Endodermal cell (in vitro differentiated cells): ENCODE data around the gene GLG1. TPM values are rescaled to one million over a fixed set of nuclear protein-coding genes. Genes with fewer than 3 reads are reported as not detected.
A peak's percentile ranks its signal among the peaks of the same experiment; 100 is the strongest.

ENCODE experiments used
- DNase-seq: peaks from one replicate; pipeline ENCODE4 v3.0.0-alpha.2; 2017
- H3K27ac ChIP-seq: 2 replicates; pipeline ENCODE4 v1.5.1; 2013; ENCODE audit warnings: mild to moderate bottlenecking, low read depth, low read length, moderate library complexity
- H3K27me3 ChIP-seq: 2 replicates; pipeline ENCODE4 v1.6.1; 2013; ENCODE audit warnings: mild to moderate bottlenecking, low read length, moderate library complexity; ENCODE audit not compliant: insufficient read depth, control insufficient read depth, poor library complexity, severe bottlenecking
- H3K36me3 ChIP-seq: 2 replicates; pipeline ENCODE4 v1.7.0; 2013; ENCODE audit warnings: mild to moderate bottlenecking, low read length, moderate library complexity; ENCODE audit not compliant: control insufficient read depth, insufficient read depth
- H3K4me1 ChIP-seq: one replicate; pipeline ENCODE4 v1.7.0; 2013; ENCODE audit warnings: low read length; ENCODE audit not compliant: control insufficient read depth, insufficient read depth
- H3K4me3 ChIP-seq: 2 replicates; pipeline ENCODE4 v1.5.1; 2013; ENCODE audit warnings: mild to moderate bottlenecking, low read length, moderate library complexity
- H3K9ac ChIP-seq: 2 replicates; pipeline ENCODE4 v1.6.1; 2013; ENCODE audit warnings: mild to moderate bottlenecking, low read length, moderate library complexity; ENCODE audit not compliant: poor library complexity, severe bottlenecking; ENCODE audit errors: extremely low read depth
- H3K9me3 ChIP-seq: 2 replicates; pipeline ENCODE4 v1.6.1; 2013; ENCODE audit warnings: mild to moderate bottlenecking, low read length, moderate library complexity; ENCODE audit not compliant: control insufficient read depth
- H3K27ac Mint-ChIP-seq: 2 replicates; pipeline ENCODE4 v1.8.0; 2020; ENCODE audit warnings: mixed read lengths
- H3K27me3 Mint-ChIP-seq: 2 replicates; pipeline ENCODE4 v1.8.0; 2021; ENCODE audit warnings: mild to moderate bottlenecking, mixed read lengths; ENCODE audit not compliant: insufficient read depth
- H3K36me3 Mint-ChIP-seq: 2 replicates; pipeline ENCODE4 v1.8.0; 2020; ENCODE audit warnings: low read depth, mixed read lengths
- H3K4me1 Mint-ChIP-seq: 2 replicates; pipeline ENCODE4 v1.8.0; 2020; ENCODE audit warnings: mixed read lengths
- H3K4me3 Mint-ChIP-seq: 2 replicates; pipeline ENCODE4 v1.8.0; 2020; ENCODE audit warnings: mild to moderate bottlenecking, moderate library complexity, mixed read lengths
- H3K9me3 Mint-ChIP-seq: 2 replicates; pipeline ENCODE4 v1.8.0; 2020; ENCODE audit warnings: mild to moderate bottlenecking, mixed read lengths
- WGBS, 2 experiments: methylation state at CpG; one replicate each; pipeline versions ENCODE4 v1.1.5 to v1.1.7; 2013; ENCODE audit warnings: missing lambda C conversion rate in 2 of 2, mixed read lengths in 1 of 2; ENCODE audit not compliant: insufficient coverage in 1 of 2, insufficient read length in 1 of 2; 5-methylcytosine and 5-hydroxymethylcytosine counted together
- total RNA-seq, 2 donors: library from RNA; stranded (reverse); fragmentation: NEBNext Ultra II Directional in 1 of 2; extraction: Animal tissue kit (Norgen Biotek cat#: 25700) in 1 of 2; gene quantifications; 2 replicates in 1 of 2; 3 replicates in 1 of 2; pipeline ENCODE4 v1.2.1, GENCODE V29; 2021
- TF ChIP-seq, protein P1 (sequence below): fragments of 200-600 bp; sonication (generic); conservative IDR thresholded peaks from 2 replicates; pipeline ENCODE4 v1.5.0; 2021; ENCODE audit warnings: antibody characterized with exemption, mild to moderate bottlenecking

GLG1 gene
- total RNA-seq, 2 donors from 2014 or later, result 120 to 136 TPM

DNA sequence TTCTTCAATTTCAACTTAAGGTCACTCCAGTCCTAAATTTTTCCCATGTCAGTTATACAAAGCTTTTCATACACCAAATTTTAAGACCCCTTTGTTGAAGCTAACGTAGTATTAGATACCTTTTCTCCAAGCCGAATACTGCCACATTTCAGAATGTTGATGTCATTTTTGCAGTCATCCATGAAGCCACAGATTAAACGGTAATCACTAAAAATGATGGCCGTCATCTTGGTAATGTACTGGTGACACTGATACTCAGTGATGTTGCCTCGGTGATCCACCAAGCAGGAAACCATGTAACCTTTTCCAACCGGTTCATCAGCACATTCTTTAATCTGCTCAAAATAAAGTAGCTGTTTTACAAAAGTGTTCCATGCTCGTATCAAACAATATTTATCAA lies 103.5 kb downstream of the GLG1 start:
- no peak overlapping the region for H3K4me3 Mint-ChIP-seq
- Histone ChIP-seq H3K9ac (no peak overlapping the region), H3K27ac (no peak overlapping the region), H3K27me3 (no peaks in the 10 kb centered on the region), H3K4me3 (no peak overlapping the region), H3K9me3 (peaks cover 7% of the 10 kb centered on the region), H3K36me3 (peaks cover 32% of the 10 kb centered on the region), H3K4me1 (peaks cover 2% of the 10 kb centered on the region)
- H3K4me1 Mint-ChIP-seq, result peaks cover 12% of the 10 kb centered on the region
- H3K27ac Mint-ChIP-seq, result no peak overlapping the region
- peaks cover 31% of the 10 kb centered on the region for H3K36me3 Mint-ChIP-seq
- no peak for DNase-seq
- H3K9me3 Mint-ChIP-seq, result no peaks in the 10 kb centered on the region
- TF ChIP-seq, protein P1, sequence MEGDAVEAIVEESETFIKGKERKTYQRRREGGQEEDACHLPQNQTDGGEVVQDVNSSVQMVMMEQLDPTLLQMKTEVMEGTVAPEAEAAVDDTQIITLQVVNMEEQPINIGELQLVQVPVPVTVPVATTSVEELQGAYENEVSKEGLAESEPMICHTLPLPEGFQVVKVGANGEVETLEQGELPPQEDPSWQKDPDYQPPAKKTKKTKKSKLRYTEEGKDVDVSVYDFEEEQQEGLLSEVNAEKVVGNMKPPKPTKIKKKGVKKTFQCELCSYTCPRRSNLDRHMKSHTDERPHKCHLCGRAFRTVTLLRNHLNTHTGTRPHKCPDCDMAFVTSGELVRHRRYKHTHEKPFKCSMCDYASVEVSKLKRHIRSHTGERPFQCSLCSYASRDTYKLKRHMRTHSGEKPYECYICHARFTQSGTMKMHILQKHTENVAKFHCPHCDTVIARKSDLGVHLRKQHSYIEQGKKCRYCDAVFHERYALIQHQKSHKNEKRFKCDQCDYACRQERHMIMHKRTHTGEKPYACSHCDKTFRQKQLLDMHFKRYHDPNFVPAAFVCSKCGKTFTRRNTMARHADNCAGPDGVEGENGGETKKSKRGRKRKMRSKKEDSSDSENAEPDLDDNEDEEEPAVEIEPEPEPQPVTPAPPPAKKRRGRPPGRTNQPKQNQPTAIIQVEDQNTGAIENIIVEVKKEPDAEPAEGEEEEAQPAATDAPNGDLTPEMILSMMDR, result no peak
- H3K27me3 Mint-ChIP-seq, result no peaks in the 10 kb centered on the region
- WGBS, 2 experiments, result 95 to 100% methylated on average over 5 to 7 of the region's 7 CpGs

DNA sequence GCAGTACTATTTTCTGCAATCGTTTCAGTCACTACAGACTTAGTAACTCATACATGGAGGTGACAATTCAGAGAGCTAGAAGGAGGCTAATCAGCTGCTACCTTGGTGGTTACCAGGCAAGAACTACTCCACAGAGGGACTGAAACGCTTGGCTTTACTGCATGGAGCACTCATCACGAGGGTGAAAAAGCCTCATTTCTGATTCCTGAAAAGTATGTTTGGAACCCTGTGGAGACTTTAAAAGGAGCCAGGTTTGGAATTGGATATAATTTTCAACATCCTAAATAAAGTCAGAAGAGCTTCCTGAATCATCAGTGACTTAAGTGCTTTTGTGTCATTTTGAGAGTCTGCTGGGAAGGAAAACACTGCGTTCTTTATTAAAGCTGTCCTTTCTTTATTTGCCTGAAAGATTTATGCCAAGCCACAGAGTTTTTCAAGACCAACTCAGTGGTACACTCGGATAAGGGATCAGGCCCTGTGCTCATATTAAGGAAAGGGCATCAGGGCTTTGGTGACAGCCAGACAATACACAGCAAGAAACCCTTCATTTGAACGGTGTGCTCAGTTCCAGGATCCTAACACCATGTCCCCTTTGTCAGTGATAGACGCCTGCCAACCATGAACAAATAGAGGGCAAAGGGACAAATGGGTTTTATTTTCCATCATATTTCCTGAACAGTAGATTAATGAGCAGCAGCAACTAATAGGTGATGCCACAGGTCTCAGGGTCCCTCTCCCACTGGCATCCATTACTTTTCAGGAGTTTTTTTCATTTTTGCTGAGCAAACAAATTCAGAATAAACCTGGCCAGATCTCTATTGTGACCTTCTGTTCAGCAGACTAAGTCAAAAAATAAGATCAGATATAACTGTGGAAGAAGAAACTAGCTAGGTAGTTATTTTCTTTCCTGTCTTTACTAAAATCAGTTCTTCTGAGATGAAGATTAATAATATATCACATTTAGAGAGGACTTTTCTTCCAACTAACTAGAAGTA lies 105.1 kb downstream of the GLG1 start:
- no peaks in the 10 kb centered on the region for H3K27me3 ChIP-seq
- TF ChIP-seq, protein P1, result no peak
- H3K36me3 Mint-ChIP-seq, result peaks cover 23% of the 10 kb centered on the region
- peaks cover 33% of the 10 kb centered on the region for H3K36me3 ChIP-seq
- no peak for DNase-seq
- H3K27ac ChIP-seq, result peak overlapping the region; percentile 44
- no peak overlapping the region for H3K4me3 Mint-ChIP-seq
- H3K9ac ChIP-seq, result no peak overlapping the region
- H3K27me3 Mint-ChIP-seq, result no peaks in the 10 kb centered on the region
- peaks cover 6% of the 10 kb centered on the region for H3K4me1 Mint-ChIP-seq
- H3K9me3 ChIP-seq, result peaks cover 4% of the 10 kb centered on the region
- H3K27ac Mint-ChIP-seq, result peak overlapping the region; percentile 35
- no peaks in the 10 kb centered on the region for H3K9me3 Mint-ChIP-seq
- WGBS, 2 experiments, result 82 to 93% methylated on average over 6 to 7 of the region's 7 CpGs
- H3K4me1 ChIP-seq, result no peaks in the 10 kb centered on the region
- no peak overlapping the region for H3K4me3 ChIP-seq

DNA sequence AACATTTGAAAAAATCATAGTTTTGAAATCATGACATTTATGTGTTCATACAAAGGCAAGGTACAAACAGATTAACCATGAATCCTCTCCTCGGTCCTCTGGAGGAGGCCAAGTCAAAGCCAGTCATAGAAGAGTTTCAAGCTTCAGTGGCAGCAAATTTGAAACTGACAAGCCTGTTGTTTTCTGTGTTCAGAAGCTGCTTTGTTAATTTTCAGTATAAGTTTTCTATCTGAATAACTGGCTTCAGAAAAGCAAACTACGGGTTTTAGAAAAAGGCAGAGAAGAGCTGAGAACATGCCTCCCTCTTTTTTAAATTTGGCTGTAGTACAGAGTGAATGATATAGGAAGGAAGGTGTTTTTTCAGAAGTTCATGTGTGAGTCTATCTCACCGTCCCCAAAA lies 106.0 kb downstream of the GLG1 start:
- Mint-ChIP-seq H3K9me3 (no peaks in the 10 kb centered on the region), H3K4me3 (no peak overlapping the region), H3K27ac (no peak overlapping the region), H3K36me3 (peaks cover 20% of the 10 kb centered on the region), H3K27me3 (peaks cover 2% of the 10 kb centered on the region), H3K4me1 (peaks cover 6% of the 10 kb centered on the region)
- Histone ChIP-seq H3K4me3 (no peak overlapping the region), H3K36me3 (peaks cover 32% of the 10 kb centered on the region), H3K4me1 (no peaks in the 10 kb centered on the region), H3K9ac (no peak overlapping the region), H3K9me3 (no peaks in the 10 kb centered on the region), H3K27me3 (no peaks in the 10 kb centered on the region), H3K27ac (peak overlapping the region; percentile 16)
- TF ChIP-seq, protein P1, result no peak
- 98 to 100% methylated on average over 2 to 3 of the region's 3 CpGs for WGBS, 2 experiments
- DNase-seq, result no peak
